ENCODE measurements around the gene ZNF672.

Gene ZNF672

GRCh38 chr1:248837045-248837780 is 811 bp upstream of the ZNF672 start:
- no peak for DNase-seq

DNA sequence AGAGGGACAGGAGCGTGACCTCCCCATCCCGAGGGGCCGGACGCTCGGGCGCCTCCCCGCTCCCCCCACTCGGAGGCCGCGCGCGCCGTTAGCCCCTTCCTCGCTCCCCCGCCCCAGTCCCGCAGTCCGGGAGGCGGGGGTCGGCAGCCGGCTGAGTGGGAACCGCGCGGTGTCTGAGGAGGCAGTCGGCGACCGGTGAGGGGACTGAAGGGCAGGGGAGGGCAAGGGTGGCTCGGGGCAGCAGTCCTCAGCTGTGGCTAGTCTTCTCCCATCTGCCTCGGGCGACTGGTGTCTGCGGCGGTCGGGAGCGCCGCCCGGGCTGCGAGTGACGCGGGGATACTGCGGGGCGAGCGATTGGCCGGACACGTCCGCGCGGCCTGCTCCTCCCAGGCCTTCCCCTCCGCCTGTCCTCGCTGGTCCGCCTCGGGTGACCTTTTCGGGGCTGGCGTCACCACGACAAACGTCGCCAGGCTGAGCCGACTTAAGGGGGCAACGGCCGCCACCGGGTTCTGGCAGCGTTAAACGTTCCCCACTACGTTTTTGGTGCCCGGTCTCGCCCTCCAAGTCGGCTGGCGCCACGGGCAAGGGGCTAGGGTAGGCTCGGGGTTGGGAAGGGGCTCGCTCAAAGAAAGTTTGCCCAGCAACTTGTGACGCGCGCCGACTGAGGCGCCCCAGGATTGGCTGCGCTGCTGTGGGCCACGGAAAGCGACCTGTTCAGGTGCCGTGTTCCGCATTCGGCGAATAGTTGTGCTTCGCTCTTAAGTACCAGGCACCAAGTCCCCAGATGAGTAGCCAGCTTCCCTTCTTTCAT is 538 bp downstream of the ZNF672 start:
- DNase-seq: peak; percentile 77

- no peak for DNase-seq
These were observed 1.1 kb downstream of the ZNF672 start for GRCh38 chr1:248839168-248839555.

DNA sequence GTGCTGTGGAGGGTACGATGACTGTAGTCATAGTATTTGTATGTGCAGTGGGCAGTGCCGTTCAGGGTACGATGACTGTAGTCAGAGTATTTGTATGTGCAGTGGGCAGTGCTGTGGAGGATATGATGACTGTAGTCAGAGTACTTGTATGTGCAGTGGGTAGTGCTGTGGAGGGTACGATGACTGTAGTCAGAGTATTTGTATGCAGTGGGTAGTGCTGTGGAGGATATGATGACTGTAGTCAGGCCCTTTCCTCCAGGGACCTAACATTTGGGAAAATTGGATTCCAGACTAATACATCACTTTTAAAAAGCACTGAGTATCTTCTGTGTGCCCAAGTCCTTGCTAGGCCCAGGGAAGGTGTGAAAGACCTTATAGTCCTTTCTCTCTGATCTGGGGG is 2.9 kb downstream of the ZNF672 start:
- peak; percentile 32 for DNase-seq

DNA sequence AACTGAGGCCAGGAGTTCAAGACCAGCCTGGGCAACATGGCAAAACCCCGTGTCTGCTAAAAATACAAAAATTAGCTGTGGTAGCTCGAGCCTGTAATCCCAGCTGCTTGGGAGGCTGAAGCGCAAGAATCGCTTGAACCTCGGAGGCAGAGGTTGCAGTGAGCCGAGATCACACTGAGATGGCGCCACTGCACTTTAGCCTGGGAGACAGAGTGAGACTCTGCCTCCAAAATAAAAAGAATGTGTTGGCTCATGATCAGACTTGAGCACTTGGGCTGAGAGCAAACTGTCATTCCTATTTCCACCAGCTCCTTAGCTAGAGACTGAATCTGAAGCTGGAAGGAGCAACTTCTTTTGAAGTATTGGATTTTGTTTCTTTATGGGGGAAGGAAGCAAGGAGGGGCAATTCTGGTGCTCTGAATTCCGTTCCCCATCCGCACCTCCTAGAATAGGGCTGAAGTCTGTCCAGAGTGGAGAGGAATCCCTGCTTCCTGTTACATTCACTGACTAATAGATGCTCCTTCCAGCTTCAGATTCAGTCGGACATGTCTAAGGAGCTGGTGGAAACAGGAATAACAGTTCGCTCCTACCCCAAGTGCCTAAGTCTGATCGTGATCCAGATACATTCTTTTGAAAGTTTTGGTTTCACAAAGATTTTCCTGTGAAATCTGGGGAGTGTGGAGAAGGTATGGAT is 3.8 kb downstream of the ZNF672 start:
- peak; percentile 70 for DNase-seq

- no peak for DNase-seq
These were observed 4.8 kb downstream of the ZNF672 start for GRCh38 chr1:248842781-248843331.

DNA sequence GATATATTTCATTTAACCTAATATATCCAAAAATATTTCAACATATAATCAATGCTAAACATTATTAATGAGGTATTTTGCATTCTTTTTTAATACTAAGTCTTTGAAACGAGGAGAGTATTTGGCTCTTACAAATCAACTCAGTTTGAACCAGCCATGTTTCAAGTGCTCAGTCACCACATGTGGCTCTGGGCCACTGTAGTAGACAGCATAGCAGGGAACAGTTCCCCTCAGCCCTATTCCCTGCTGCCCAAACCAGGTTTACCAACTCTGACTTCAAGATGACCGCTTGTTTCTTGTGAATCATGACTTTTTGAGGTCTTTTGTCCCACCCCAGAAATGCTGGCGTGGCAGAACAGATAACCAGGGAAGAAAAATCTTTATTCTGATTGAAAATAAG is 5.7 kb downstream of the ZNF672 start:
- no peak for DNase-seq

DNA sequence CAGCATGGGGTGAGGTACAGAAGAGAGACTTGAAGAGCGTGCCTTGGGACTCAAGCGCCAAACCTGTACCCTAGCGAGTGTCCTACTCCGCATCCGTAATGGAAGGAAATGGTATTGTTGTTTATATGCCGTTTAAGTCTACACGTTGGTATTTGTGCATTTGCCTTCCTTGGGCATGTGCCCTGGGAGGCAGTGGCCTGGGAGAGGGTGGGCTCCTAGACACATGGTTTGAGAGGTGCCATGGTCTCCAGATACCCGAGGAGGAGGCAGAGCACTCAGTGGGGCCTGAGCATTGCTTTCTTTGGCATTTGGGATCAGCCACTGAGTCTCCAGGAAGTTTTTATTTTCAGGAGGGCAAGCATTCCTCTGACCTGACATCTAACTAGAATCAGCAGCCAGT is 6.5 kb downstream of the ZNF672 start:
- DNase-seq: no peak

GRCh38 chr1:248847181-248847955 is 9.3 kb downstream of the ZNF672 start:
- no peak for DNase-seq

GRCh38 chr1:248847956-248848561 is 10.0 kb downstream of the ZNF672 start:
- DNase-seq: no peak

- no peak for DNase-seq
These were observed 10.6 kb downstream of the ZNF672 start for GRCh38 chr1:248848602-248849001.

DNA sequence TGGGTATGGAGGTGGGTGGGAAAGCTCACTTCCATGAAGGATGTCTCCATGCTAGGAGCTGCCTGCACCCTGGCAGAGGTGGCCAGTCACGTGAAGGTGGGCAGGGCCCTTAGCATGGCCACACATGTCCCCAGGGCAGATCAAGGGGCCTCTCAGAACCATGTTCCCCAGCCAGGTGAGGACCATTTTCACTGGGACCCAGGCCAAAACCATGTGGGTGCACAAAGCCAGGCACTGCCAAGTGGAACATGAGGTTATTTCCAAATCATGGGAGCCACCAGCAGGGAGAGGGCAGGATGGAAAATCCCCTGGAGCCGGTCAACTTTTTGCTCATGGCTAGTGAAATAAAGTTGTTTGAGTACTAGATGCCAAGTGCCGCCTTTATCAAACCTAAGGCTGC is 11.1 kb downstream of the ZNF672 start:
- no peak for DNase-seq

GRCh38 chr1:248849637-248850036 is 11.6 kb downstream of the ZNF672 start:
- no peak for DNase-seq

GRCh38 chr1:248850124-248850523 is 12.1 kb downstream of the ZNF672 start:
- DNase-seq: no peak

DNA sequence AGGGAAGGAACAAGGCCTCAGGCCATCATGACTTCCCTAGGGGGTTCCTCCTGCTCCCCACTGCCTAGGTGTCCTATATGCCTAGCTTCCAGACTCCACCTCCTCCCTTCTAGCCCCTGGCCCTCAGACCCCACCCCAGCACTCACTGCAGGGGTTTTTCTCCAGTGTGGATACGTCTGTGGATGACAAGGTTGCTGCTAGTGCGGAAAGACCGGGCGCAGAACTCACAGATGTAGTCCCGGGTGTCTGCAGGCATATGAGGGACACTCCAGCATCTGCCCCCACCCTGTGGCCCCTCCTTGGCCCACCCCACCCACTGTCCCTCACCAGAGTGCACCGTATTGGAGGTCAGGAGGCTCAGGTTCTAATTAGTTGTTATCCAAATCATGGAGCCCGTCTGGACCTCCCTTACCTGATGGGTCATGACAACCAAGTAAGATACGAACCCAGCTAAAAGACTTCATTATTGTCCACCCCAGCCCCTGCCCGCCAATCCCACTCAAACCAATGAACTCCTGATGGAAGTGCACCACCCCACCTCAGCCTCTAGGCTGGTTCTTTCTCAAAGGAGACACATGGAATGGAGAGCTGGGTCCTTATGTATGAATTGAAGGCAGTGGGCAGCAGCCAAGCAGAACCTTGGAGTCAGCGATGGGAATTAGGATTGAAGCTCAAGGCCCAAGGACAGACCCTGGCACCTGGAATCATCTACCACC is 12.7 kb downstream of the ZNF672 start:
- DNase-seq: no peak

DNA sequence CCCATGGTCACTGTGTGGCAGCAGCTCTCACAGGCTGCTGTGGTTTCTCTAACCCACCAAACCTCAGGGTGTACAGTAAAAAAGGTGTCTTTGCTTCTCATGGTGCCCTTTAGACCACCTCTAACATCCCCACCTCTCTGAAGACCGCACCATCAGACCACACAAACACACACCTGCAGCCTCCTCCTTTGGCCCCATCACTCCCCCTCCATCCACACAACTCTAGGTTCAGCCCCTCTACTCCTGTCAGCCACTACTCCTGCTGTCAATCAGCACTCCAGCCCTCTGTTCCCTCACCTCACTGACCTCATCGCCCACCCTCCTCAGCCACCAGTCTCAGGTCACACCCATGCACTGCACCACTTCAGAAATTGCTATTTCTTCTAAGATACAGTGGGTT is 13.4 kb downstream of the ZNF672 start:
- no peak for DNase-seq

DNA sequence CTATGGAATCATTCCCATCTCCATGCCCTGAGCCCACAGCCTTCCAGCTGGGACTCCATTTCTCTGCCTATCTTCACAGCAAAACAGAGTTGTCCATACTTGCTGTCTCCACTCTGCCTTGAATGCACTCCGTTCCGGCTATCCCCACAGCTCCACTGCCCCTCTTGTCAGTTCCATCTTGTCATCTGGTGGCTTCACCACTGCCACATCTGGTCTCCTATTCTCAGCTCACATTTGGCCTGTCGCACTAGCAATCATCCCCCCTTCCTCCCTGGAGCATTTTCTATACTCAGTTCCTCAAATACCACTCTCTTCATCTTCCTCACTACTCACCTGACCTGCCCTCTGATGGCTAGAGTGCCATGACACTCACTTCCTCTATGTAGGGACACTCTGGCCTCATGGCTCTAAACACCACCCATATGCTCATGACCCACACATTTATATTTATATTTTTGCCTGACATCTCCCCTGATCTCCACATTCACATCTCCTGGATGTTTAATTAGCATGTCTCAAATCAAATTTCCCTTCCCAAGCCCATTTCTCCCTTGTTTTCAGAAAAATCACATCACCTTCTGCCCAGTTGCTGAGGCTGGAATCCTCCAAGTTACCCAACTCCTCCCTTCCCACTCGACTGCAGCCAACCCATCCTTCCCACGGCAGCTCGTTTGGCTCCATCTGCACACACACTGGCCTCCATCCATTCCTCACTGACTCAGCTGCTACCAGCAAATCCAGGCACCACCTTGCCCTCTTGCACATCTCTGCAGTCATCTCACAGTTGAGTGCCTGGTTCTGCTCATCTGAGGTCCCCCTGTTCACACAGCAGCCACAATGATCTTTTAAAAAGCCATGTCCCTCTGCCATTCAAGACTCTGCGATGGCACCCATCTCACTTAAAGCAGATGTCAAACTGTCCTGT is 14.7 kb downstream of the ZNF672 start:
- no peak for DNase-seq

DNA sequence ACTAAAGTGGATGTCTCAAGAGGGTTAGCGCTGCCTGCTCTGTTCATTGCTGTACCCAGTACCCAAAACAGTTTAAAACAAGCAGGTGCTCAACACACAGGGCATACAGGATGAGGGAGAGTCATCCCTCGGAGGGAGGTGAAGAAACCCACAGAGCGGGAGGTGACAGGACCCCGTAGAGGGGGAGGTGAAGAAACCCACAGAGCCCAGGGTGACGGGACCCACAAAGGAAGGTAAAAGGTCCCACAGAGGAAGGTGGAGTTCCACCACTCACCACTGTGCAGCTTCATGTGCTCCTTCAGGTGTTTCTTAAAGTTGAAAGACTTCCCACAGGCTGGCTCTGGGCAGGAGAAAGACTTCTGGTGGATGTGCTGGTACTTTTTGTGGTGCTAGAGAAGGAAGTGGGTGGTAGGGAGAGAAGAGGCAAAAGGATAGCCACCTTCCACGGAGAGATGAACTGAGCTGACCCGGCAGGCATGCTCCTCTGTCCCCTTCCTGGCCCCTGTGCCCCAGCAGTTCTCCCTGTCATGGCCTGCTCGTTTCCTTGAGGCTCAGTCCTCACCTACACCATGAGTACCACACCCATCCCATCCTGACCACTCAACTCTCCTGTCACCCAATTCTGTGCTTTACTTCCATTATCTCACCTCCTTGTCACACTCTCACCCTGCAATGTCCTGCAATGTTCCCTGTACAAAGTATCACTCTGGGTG is 15.8 kb downstream of the ZNF672 start:
- no peak for DNase-seq

DNA sequence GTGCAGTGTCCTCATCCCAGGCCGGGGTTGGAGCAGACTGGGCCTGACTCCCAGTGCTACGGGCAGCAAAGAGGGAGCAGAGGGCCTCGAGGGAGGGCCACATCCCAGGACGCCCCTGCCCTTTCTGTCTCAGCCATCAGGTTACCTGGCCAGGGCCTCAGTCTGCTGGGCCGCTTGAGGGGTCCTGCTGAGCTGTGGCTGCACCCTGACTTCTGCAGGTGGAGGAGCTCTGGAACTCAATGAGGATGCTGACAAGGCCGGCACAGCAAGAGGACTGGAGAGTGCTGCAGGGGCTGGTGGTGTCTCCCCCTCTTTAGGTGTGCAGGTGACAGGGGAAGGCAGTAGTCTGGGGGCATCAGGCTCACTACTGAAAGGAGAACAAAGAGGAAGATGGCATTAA is 17.6 kb downstream of the ZNF672 start:
- no peak for DNase-seq

- no peak for DNase-seq
These were observed 18.2 kb downstream of the ZNF672 start for GRCh38 chr1:248856176-248856575.
